Raji (cell line): Measurements from ENCODE around the gene ECE1.

Experiments
- POLR2A ChIP-seq: IDR thresholded peaks from 2 replicates; pipeline ENCODE4 v1.6.1; 2011; ENCODE audit warnings: low read depth, low read length, control low read depth; ENCODE audit not compliant: insufficient read depth

ECE1 gene

GRCh38 chr1:21318057-21318713 lies 27.9 kb upstream of the ECE1 start:
- no peak for TF ChIP-seq POLR2A

GRCh38 chr1:21317690-21318043 lies 27.4 kb upstream of the ECE1 start:
- no peak for TF ChIP-seq POLR2A

DNA sequence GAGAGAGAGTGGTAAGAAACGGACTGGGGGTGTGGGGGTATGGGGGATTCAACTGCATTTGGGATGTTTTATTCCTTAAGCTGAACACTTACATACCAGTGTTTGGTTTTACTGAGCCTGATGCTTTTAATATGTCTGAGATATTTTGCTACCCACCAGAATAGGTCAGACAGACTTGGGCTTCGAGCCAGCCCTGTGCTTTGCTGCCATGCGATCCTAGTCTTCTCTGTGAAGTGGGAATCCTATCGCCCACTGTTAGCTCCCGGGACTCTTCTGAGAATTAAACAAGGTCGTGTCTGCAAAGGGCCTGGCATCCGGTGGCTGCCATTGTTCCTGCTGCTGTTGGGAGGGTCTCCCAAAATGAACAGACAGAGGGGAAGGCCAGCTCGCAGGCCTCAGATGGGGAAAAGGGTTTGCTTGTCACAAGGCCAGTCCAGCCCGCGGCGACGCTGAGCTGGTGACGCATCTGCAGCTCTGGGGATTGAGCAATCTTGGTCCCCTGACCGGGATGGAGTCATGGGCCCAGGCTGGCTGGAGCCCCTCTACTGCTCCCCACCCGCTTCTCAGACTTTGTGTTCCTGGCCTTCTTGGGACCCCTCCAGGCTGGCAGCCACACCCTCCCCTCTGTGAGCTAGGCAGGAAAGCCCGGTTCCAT lies 26.9 kb upstream of the ECE1 start:
- TF ChIP-seq POLR2A: no peak

DNA sequence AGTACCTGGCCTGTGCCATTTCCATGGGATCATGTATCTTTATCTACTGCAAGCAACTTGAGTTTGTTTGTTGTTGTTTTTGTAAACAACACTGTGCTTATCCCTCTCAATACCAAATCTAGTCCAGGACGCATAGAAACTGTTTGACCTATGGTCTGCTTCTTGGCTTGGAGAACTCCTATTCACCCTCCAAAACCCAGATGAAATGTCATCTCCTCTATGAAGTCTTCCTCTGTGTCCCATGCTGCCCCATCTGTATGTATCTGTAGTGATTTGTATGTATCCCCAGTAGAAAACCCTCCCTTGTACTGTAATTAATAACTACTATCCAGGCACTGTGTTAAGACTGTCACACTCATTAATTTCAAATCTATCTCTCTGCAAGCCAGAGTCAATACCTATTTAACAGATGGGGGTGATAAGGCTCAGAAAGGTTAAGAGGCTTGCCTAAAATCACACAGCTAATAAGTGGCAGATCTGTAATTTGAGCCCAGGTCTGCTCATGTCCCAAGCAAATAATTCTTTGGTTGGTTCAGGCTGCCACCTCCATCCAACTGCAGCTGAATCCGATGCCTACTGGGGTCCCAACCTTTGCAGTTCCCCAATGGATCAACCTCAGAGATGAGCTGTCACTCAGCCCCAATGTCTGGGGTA lies 24.6 kb upstream of the ECE1 start:
- no peak for TF ChIP-seq POLR2A

- no peak for TF ChIP-seq POLR2A
These were observed 23.8 kb upstream of the ECE1 start for GRCh38 chr1:21313886-21314721.

- TF ChIP-seq POLR2A: no peak
These were observed 23.1 kb upstream of the ECE1 start for GRCh38 chr1:21313203-21313885.

GRCh38 chr1:21312407-21312992 lies 22.2 kb upstream of the ECE1 start:
- TF ChIP-seq POLR2A: no peak

DNA sequence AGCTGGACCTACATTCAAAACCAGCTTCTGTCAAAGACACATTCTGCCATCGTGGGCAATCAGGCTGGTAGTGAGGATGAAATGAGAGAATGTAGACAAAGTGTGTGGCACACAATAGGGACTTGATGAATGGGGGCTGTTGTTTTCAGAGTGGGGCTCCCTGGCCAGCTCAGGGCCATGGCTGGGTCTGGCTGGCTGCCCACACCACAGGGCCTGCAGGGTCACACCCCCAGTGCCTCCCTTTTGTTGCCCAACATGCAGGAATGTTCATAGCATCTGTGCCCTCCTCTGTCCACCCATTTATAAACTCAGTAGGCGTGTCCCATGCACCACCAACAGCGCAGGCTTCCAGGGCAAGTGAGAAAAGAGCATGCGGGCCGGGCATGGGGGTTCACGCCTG lies 20.8 kb upstream of the ECE1 start:
- TF ChIP-seq POLR2A: no peak

- no peak for TF ChIP-seq POLR2A
These were observed 18.8 kb upstream of the ECE1 start for GRCh38 chr1:21308847-21309652.

DNA sequence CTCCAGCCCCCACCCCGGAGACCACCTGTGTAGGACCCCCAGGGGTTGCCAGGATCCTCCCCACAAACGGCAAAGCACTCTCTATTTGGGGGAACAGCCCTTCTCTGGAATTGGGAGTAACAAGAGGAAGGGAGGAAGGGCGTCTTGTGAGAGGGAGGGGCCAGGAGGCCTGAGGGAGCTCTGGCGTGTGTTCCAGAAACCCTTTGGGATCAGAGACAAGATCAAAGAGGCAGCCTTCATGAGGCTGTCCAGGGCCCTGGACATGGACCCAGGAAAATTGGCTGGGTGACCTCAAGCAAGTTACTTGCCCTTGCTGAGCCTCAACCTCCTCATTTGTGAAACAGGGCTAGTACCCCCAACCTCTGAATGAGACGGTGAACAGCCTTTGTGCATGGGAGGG lies 18.1 kb upstream of the ECE1 start:
- no peak for TF ChIP-seq POLR2A

- TF ChIP-seq POLR2A: no peak
These were observed 17.5 kb upstream of the ECE1 start for GRCh38 chr1:21307663-21308305.

DNA sequence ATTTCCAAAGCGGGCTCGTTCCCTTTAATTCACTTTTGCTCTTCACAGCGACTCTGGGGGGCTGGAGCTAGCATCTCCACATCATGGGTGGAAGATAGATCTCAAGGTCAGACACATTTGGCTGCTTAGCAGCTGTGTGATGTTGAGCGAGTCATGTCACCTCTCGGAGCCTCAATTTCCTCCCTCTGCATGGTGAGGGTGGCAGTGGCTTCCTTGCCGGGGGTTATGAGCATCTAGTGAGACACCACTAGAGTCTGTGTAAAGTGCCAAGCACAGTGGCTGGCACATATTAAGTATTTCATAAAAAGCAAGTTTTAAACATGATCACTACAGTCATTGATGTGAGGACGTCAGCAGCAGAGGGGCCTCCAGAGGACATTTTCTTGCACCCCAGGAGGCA lies 16.9 kb upstream of the ECE1 start:
- no peak for TF ChIP-seq POLR2A

DNA sequence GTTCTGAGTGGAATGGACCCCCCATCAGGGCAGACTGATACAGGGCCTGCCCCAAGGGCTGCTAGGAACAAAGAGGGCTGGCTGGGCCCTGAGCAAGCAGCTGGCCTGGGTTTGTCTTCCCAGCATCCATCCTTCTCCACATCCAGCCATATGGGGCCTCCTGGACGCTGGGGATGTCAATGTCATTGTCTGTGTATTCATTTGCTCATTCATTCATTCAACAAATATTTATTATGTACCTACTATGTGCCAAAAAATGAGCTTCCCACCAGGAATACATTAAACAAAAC lies 15.6 kb upstream of the ECE1 start:
- TF ChIP-seq POLR2A: no peak
